ENCODE data around the gene NPDC1.

GRCh38 chr9:137078701-137079400 lies 32.9 kb upstream of the NPDC1 start:
- no peak for TF ChIP-seq CTCF (IDR thresholded peaks at IDR 0.05)
- no peak for TF ChIP-seq POLR2A (IDR thresholded peaks at IDR 0.05)
- TF ChIP-seq POLR2AphosphoS5 (IDR thresholded peaks at IDR 0.05), result no peak

Measured in sigmoid colon (tissue), 4 donors.